HG02840 (cell line): ENCODE measurements around the gene ACTL7B.
"Not testable (repeated sequence)": the region's sequence is repeated elsewhere in the genome, so short reads cannot be mapped to it uniquely, and the experiment has no call there.

Experiments used
- ATAC-seq: cut with Tn5 transposase; IDR thresholded peaks from one replicate; pipeline ENCODE4 v1.9.1; 2021; ENCODE audit warnings: mild to moderate bottlenecking, moderate library complexity, moderate number of reproducible peaks; ENCODE audit not compliant: unreplicated experiment, low FRiP score

The ACTL7B gene

DNA sequence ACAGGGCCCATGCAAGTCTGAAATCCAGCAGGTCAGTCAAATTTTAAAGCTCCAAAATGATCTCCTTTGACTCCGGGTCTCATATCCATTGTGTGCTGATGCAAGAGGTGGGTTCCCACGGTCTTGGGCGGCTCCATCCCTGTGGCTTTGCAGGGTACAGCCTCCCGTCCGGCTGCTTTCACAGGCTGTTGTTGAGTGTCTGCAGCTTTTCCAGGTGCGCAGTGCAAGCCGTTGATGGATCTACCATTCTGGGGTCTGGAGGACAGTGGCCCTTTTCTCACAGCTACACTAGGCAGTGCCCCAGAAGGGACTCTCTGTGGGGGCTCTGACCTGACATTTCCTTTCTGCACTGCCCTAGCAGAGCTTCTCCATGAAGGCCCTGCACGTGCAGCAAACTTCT is 7.5 kb downstream of the ACTL7B start:
- not testable (repeated sequence) for ATAC-seq

DNA sequence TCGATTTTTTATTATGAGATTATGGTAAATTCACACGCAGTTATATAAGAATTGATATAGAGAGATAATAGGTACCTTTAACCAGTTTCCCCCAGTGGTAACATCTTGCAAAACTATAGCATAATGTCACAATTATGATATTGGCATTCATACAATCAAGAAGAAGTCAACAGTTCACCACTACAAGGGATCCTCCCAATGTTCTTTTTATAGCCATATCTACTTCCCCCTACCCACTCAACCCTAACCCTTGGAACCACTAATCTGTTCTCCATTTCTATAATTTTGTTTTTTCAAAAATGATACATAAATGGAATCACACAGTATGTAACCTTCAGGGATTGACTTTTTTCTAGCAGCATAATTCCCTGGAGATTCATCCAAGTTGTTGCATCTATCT is 9.8 kb downstream of the ACTL7B start:
- no peak for ATAC-seq

DNA sequence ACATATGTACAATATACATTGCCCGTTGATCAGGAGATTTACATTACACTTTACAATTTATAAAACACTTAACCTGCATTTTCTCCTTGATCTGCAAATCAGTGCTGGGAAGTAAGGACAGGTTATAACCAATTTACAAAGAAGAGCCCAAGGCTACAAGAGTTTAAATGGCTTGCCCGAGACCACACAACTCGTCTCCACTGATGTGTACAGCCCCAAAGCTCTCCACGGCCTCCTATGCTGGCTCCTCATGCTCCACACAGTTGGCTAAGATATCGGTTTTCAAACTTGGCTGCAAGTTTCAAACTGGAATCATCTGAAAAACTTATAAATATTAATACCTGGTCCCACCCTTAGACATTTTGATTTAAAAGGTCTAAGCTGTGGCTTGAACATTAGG is 10.3 kb downstream of the ACTL7B start:
- no peak for ATAC-seq

DNA sequence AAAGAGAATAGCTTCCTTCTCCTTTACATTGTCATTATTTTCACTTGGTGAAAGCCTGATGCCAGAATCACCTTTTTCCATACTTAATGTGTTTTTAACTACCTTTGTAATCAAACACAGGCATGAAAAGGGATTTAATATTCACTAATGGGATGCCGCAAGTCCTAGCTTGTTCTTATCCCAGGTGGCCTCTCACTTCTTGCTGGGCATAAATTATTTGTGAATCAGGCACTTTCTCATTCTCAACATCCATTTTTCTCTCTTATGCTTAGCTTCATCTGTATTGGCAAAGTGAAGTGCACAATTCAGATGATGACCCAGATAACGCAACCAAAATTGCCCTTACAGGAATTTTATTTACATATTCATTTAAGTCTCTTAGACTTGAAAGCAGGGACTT is 10.9 kb downstream of the ACTL7B start:
- no peak for ATAC-seq

DNA sequence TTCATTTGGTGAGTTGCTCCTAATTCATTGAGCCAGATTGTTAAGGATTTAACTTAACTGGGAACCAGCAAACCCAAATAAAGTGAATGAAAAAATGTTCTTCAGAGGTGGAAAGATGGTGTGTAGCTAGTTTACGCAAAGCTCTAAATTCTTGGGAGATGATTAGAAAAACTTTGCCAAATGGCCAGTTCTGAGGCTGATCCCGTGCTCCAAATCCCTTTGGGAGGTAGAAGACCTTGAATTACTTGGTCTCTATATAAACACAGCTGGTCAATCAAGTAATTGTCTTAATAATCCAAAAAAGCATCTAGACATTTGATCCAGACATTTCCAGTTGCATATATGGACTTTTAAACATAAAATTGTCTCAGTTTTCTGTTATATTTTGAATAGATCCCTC is 11.4 kb downstream of the ACTL7B start:
- no peak for ATAC-seq

DNA sequence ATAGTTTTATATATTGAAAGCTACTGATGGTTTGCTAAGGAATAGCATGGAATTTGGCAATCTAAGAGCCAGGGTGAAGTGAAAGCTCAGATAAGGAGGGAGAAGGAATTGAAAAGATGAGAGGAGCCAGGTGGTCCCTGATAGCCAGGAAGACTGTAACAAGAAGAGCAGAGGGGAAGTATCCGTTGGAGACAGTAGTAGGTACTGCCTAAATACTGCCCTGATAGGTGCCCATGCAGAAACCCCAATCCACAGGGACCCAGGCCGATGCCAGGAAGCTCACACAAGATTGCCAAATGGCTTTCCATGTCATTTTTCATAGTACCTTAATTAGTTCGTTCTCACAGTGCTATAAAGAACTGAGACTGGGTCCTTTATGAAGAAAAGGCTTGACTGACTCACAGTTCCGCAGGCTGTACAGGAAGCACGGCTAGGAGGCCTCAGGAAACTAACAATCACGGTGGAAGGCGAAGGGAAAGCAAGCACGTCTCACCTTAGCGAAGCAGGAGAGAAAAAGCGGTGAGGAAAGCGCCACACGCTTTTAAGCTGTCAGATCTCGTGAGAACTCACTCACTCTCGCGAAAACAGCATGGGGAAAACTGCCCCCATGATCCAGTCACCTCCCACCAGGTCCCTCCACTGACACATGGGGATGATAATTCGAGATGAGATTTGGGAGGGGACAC is 13.0 kb downstream of the ACTL7B start:
- no peak for ATAC-seq

DNA sequence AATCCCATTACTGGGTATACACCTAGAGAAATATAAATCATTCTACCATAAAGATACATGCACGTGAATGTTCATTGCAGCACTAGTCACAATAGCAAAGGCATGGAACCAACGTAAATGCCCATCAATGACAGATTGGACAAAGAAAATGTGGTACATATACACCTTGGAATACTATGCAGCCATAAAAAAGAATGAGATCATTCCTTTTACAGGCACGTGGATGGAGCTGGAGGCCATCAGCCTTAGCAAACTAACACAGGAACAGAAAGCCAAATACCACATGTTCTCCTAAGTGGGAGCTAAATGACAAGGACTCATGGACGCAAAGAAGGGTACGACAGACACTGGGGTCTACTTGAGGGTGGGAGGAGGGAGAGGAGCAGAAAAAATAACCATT is 16.2 kb downstream of the ACTL7B start:
- ATAC-seq, result not testable (repeated sequence)

DNA sequence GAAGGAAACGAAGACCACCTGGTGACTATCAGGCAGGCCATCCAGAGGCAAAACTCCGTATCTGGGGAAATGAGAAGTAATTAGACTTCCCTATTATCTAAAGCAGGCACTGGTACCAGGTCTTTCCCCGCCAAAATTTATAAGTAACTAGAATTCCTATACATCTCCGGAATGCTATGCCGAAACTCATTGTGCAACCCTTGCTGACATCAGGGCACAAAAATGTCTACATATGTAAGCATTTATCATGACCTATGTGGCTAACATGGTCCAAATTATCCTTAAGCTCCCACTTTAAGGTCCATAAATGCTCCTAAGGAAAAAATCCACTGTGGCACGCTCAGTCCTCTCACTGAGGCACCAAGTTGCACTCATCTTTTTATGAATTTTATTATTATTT is 17.8 kb downstream of the ACTL7B start:
- no peak for ATAC-seq

DNA sequence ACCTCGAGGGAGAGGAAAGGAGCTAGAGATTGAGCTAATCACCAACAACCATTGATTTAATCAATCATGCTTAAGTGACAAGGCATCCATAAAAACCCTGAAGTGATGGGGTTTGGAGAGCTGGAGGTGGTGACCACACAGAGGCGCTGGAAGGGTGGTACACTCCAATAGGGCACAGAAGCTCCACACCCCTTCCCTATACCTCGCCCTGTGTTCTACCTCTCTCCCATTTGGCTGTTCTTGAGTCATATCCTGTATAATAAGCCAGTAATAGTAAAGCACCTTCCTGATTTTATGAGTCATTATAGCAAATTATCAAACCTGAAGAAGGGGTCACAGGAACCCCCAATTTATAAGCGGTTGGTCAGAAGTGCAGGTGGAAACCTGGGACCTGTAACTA is 18.3 kb downstream of the ACTL7B start:
- no peak for ATAC-seq

DNA sequence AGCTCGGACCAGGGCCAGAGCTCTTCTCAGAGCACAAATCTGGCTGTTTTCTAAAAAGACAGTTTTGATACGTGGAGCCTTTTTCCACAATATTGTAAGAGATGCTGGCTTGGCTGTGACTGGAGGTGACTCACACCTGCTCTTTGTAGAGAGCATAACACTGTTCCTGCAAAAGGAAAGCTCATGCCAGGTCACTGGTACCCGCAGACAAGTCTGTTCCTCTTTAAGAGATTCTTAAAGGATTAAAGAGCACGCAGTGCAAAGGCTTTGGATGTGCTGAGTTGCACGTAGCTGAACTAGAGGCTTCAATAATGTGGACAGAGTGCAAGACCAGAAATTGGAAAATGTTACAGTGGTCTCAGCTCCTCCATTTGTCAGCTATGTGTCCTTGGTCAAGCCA is 19.0 kb downstream of the ACTL7B start:
- no peak for ATAC-seq

DNA sequence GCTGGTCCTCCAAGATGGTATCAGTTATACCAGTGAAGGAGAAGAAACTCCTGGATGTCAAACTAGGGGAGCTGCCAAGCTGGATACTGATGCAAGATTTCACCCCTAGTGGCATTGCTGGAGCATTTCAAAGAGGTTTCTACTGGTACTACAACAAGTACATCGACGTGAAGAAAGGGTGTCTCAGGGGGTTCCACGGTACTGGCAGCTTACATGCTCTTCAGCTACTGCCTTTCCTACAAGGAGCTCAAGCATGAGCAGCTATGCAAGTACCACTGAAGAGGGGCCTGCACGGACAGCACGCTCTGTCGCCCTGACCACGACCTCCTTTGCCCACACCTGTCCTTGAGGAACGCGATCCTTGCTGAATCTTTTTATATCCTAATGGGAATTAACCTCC is 19.5 kb downstream of the ACTL7B start:
- no peak for ATAC-seq

DNA sequence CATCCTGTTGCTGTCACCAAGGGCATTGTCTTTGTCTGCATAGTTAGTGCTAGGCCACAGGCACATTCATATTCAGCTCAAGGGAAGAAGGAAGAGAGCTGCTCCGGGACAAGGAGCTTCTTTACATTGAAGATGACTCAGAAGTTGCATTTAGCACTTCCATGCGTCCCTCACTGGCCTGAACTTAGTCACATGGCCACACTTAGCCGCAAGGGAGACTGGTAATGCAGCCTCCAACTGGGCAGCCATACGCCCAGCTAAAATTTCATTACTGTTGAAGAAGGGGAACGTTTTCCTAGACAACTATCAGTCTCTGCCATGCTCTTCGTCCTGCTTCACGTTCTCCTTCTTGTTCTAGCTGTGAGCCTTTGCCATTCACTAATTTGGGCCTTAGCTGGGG is 20.0 kb downstream of the ACTL7B start:
- no peak for ATAC-seq

DNA sequence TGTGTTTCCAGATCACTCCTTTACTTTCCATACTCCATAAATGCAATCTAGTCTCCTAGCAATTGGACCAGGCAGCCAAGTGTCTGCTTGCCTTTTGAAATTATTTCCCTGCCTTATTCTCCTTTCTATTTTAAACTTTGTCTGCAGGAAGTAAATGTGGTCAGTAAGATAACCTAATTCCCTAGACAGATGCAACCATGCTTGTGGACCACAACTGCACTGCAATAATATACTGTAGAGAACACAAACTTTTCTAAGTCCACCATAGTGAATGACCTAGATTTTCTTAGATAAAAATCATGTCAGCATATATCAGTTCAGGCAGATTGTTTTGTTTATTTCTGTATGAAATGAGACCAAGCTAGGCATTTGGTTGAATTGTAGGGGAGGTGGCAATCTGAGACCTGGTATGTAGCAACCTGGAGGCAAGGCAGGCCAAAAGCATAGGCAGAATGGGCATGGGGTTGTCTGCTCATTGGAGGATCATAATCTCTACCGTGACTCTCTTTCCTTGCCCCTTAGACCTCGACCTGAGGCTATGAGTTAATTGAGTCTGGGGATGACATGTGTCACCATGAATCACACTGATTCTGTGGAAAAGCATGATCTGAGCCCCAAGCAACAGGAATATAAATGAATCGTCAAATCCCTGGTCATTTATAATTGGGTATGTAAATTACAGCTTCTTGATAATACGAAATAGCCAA is 20.7 kb downstream of the ACTL7B start:
- no peak for ATAC-seq

DNA sequence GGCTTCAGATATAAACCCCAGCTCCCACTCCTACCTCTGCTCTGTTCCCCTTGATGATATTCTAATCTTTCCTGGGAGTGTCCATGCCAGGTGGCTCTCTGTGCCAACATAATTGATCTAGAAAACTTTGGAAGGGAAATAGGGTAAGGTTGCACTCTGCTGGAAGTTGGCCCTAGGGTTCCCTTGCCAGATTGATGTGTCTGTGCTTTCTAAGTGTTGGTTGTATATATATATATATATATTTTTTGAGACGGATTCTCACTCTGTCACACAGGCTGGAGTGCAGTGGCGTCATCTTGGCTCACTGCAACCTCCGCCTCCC is 23.6 kb downstream of the ACTL7B start:
- ATAC-seq, result no peak

DNA sequence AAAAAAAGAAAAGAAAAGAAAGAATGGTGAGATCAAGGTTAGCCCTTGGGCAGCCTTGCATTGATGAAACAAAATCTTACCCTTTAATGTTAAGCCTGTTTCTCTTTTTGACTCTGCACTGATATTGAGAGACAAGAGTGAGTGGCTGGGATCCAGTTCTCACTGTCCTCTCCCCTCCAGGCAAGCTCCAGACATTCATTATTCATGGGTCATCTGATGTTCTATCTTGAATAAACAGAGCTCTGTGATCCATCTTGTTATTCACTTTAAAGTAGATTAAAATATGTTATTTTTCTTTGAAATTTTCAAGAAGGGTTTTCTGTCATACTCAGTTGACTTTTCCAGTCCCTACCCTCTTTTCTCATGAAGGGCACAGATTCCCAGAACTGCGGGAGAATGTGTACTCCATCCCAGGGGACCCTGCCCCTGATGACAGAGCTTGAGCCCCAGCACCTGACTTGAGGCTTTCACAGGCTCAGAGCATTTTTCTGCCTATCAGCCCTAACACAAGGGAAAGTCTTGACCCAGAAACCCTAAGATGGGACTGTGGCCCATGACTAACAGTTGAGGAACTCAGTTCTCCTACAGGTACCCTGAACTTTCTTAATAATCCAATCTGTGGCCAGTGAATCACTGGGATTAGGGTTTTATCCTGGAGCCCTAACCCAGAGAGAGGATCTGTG is 24.1 kb downstream of the ACTL7B start:
- no peak for ATAC-seq

DNA sequence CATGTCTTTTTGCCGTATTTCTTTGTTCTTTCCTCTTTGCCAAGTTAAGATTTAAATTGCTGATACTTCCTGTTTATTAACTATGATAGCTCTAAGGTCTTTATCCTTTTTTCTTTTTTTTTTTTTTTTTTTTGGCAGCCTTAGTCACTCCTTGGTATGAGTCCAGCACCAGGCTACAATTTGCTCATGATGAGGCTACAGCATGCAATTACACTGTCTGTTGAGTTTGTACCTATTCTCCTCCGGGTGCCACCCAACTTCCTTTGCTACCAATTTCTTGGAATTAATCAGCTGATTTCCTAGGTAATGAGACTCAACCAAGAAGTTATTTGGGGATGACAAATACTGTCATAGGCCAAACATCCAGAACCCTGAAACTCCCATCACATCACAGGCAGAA is 25.5 kb downstream of the ACTL7B start:
- ATAC-seq, result no peak

DNA sequence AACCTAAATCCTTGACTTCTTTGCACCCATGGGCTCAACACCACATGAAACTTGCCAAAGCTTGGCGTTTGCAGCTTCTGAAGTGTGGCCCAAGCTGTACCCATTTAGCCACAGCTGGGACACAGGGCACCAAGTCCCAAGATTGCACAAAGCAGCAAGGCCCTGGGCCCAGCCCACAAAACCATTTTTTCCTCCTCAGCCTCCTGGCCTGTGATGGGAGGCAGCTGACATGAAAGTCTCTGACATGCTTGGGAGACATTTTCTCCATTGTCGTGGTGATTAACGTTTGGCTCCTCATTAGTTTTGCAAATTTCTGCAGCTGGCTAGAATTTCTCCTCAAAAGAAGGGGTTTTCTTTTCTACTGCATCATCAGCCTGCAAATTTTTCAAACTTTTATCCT is 32.0 kb downstream of the ACTL7B start:
- ATAC-seq, result no peak

DNA sequence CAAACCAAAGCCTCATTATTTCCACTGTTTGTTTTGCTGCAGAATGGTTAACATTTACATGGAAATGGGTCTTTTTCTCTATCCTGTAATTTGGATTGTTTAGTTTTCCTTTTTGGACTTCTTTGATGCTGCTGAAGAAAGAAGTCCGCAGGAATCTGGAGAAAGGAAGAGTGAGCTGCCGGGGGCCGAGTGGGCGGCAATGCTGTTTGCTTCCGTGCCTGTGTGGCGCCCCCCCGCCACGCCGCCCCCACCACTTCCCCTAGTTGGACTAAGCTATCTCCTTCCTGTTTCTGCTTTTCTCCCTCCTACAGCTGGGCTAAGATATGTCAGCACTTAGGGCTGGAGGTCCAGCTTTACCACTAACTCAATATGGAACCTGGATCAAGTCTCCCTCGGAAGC is 39.7 kb downstream of the ACTL7B start:
- ATAC-seq, result no peak

DNA sequence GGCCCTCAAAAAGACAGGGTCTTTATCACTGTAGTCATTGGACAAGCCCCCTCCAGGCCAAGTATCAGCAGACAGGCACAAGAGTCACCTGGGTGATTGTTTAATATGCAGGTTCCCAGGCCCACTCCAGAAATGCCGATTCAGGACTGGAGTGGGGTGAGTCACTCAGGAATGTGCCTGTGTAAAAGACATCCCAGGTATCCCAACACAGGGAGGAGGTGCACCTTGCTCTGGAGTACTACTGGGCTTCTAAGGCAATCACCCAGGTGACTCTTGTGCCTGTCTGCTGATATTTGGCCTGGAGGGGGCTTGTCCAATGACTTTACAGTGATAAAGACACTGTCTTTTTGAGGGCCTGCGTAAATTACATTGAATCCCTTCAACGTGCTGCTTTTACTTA is 40.6 kb downstream of the ACTL7B start:
- no peak for ATAC-seq

DNA sequence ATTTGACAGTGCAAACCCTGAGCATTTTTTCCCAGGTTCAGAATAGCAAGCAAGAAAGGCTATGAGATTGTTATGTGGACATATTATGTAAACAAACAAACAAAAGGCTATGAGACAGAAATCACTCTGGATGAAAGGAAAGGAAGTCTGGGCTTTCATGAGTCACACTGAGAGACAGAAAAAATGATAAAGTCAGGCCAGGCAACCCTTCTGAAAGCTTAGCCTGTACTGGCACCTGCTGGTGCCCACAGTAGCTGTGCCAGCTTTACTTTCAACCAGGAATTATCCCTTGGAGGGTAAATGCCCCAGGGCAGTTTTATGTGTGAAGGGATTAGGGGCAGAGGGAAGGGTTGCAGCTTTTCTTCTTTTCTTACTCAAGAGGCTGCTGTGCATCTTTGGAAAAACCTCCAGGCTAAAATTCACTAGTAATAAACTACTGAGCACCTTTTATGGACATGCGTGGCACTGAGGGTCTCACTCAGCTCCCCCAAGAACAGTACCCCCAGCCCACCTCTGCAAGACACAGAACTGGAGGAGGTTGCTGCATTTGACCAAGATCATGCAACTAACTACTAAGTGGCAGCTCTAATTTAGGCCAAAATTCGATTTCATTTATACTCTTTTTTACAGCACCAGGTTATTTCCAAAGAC is 41.7 kb downstream of the ACTL7B start:
- no peak for ATAC-seq

DNA sequence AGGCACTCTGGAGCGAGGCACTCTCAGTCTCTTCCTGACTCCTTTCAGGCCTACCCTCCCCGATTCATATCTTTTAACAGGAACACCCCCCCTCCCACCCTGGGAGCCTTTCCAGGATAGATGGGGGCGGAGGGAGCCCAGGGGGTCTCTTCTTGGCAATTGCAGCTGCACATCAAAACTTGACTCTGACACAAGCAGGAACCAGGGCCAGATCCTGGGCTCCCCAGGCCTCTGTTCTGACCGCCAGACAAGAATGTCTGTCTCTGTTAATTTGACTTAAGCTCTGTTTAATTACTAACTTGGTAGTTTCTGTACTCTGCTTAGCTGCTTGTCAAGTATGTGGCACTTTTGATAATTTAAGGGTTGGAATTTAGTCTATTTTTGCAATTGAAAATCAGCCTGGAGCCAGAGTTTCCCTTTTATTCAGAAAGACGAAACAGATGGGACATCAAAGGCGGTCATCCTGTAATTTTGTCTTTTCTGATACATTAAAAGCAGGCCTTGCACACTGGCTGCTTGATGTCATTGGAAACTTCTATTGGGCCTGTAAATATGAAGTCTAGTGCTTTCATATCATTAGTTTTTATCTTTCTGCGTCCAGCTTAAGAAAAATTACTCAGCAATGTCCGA is 43.3 kb downstream of the ACTL7B start:
- no peak for ATAC-seq
